Nephron progenitor cell (in vitro differentiated cells): ENCODE data around the gene WNT10A.

Source experiments
- DNase-seq: peaks from one replicate; pipeline ENCODE4 v3.0.0; 2021
- H3K27ac Mint-ChIP-seq: 2 replicates; pipeline ENCODE4 v1.8.0; 2021; ENCODE audit warnings: mild to moderate bottlenecking, moderate library complexity, mixed read lengths
- H3K27me3 Mint-ChIP-seq: 2 replicates; pipeline ENCODE4 v1.8.0; 2021; ENCODE audit warnings: mild to moderate bottlenecking, low read depth, mixed read lengths; ENCODE audit not compliant: poor library complexity
- H3K36me3 Mint-ChIP-seq: 2 replicates; pipeline ENCODE4 v1.8.0; 2021; ENCODE audit warnings: low read depth, mixed read lengths
- H3K4me1 Mint-ChIP-seq: 2 replicates; pipeline ENCODE4 v1.8.0; 2021; ENCODE audit warnings: mixed read lengths
- H3K4me3 Mint-ChIP-seq: 2 replicates; pipeline ENCODE4 v1.8.0; 2021; ENCODE audit warnings: mild to moderate bottlenecking, moderate library complexity, mixed read lengths
- H3K9me3 Mint-ChIP-seq: 2 replicates; pipeline ENCODE4 v1.8.0; 2021; ENCODE audit warnings: mild to moderate bottlenecking, moderate library complexity, mixed read lengths
- CTCF ChIP-seq: fragments of 200-600 bp; sonication (generic); IDR thresholded peaks from 2 replicates; pipeline ENCODE4 v1.5.0; 2021; ENCODE audit warnings: antibody characterized with exemption

WNT10A gene

GRCh38 chr2:218880102-218880858, at the start of gene WNT10A:
Gene WNT10A (plus strand): TSS chr2:218880852. CDS start chr2:218880996, 144 bp downstream.
- Mint-ChIP-seq H3K4me1 (peaks cover 18% of the 10 kb centered on the region), H3K9me3 (no peaks in the 10 kb centered on the region), H3K27ac (no peak within 1 kb of the TSS), H3K36me3 (no peaks in the 10 kb centered on the region), H3K4me3 (peak within 1 kb of the TSS; percentile 58), H3K27me3 (peaks cover 94% of the 10 kb centered on the region)
- DNase-seq: peak; percentile 45
- no peak for TF ChIP-seq CTCF

- no peak for DNase-seq
- H3K4me1 Mint-ChIP-seq: peaks cover 7% of the 10 kb centered on the region
- TF ChIP-seq CTCF: no peak
- H3K27me3 Mint-ChIP-seq: peaks cover 61% of the 10 kb centered on the region
- no peak within 1 kb of the TSS for H3K27ac Mint-ChIP-seq
- no peak within 1 kb of the TSS for H3K4me3 Mint-ChIP-seq
- no peaks in the 10 kb centered on the region for H3K36me3 Mint-ChIP-seq
- peaks cover 3% of the 10 kb centered on the region for H3K9me3 Mint-ChIP-seq
These were observed 49.2 kb upstream of the WNT10A start, which contains the start of gene PRKAG3 for GRCh38 chr2:218831378-218831990. Gene PRKAG3 (minus strand): TSS chr2:218831803.

- peaks cover 7% of the 10 kb centered on the region for H3K4me1 Mint-ChIP-seq
- no peak for TF ChIP-seq CTCF
- H3K9me3 Mint-ChIP-seq: peaks cover 7% of the 10 kb centered on the region
- peaks cover 65% of the 10 kb centered on the region for H3K27me3 Mint-ChIP-seq
- no peak overlapping the region for H3K27ac Mint-ChIP-seq
- DNase-seq: no peak
- no peaks in the 10 kb centered on the region for H3K36me3 Mint-ChIP-seq
- no peak overlapping the region for H3K4me3 Mint-ChIP-seq
These were observed 48.6 kb upstream of the WNT10A start for GRCh38 chr2:218832081-218832480.

- no peak for TF ChIP-seq CTCF
- Mint-ChIP-seq H3K4me1 (peaks cover 7% of the 10 kb centered on the region), H3K27me3 (peaks cover 66% of the 10 kb centered on the region), H3K27ac (no peak overlapping the region), H3K4me3 (no peak overlapping the region), H3K9me3 (peaks cover 12% of the 10 kb centered on the region), H3K36me3 (no peaks in the 10 kb centered on the region)
- no peak for DNase-seq
These were observed 48.1 kb upstream of the WNT10A start for GRCh38 chr2:218832520-218832919.

GRCh38 chr2:218833023-218833609, 47.5 kb upstream of the WNT10A start:
- H3K9me3 Mint-ChIP-seq: peaks cover 17% of the 10 kb centered on the region
- no peaks in the 10 kb centered on the region for H3K36me3 Mint-ChIP-seq
- peaks cover 68% of the 10 kb centered on the region for H3K27me3 Mint-ChIP-seq
- DNase-seq: no peak
- no peak for TF ChIP-seq CTCF
- peaks cover 7% of the 10 kb centered on the region for H3K4me1 Mint-ChIP-seq
- no peak overlapping the region for H3K4me3 Mint-ChIP-seq
- H3K27ac Mint-ChIP-seq: no peak overlapping the region
